Measurements from ENCODE around the gene AKAP6.

AKAP6 gene

DNA sequence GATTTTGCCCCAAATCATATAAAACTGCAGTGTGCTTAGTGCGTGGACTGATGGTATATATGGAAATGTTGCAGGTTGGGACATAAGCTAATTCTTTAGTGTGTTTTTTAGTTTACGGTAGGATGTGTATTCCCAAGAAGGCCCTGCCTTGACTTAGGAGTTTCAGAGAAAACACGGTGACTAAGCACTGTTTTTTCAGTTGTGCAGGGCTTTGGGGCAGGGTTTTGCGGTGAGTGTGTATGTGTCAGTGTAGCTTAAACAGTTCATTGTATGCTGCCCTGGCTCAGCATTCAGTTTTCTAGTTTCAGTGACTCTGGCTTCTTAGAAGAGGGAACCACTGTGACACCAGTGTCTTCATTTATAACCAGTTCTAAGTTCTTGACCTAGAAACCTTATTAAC, 101.2 kb downstream of the AKAP6 start:
- peaks cover 8% of the 10 kb centered on the region for H3K4me1 ChIP-seq (ENCODE audit: control insufficient read depth, insufficient read depth, low read length)
- H3K9me3 ChIP-seq (ENCODE audit: control insufficient read depth, low read length) = no peaks in the 10 kb centered on the region
- peak; percentile 65 for DNase-seq (ENCODE audit: low read depth)
- H3K36me3 ChIP-seq (ENCODE audit: control insufficient read depth, insufficient read depth, low read length, severe bottlenecking) = no peaks in the 10 kb centered on the region
- no peak overlapping the region for H3K4me3 ChIP-seq (ENCODE audit: low read length)
- H3K9ac ChIP-seq (ENCODE audit: low read length) = no peak overlapping the region
- H3K27me3 ChIP-seq (replicated peaks; ENCODE audit: control insufficient read depth, insufficient read depth, low read length) = no peaks in the 10 kb centered on the region

DNA sequence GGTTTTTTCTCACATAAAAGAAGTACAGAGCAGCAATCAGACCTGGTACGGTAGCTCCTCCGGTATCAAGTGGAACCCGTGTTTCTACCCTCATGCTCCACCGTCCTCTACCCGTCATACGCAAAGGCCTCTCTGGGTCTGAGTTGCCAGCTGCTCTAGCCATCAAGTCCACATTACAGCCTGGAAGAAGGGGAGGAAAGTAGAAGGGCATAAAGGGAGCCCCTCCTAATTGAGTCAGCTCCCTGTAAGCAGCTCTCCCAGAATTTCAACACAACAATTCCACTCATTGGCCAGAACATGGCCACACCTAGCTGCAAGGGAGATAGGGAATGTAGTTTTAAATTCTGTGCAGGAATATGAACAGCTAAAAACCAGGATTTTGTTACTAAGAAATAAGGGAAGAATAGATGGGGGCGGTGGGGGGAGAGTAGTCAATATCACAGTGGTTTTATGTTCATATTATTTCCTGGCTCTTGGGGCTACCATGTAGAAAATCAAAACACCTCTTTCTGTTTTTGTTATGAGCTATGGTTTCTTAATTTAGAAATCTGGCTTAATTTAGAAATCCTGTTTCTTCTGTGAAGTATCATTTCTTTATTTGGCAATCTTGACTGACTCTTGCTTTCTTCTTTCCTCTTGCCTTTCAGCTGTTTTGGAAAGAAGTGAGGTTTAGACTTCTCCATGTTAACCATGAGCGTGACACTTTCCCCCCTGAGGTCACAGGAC, 103.9 kb downstream of the AKAP6 start:
- Histone ChIP-seq H3K36me3 (ENCODE audit: control insufficient read depth, insufficient read depth, low read length, severe bottlenecking) (no peaks in the 10 kb centered on the region), H3K9ac (ENCODE audit: low read length) (no peak overlapping the region), H3K9me3 (ENCODE audit: control insufficient read depth, low read length) (no peaks in the 10 kb centered on the region), H3K4me3 (ENCODE audit: low read length) (no peak overlapping the region), H3K4me1 (ENCODE audit: control insufficient read depth, insufficient read depth, low read length) (peaks cover 8% of the 10 kb centered on the region), H3K27me3 (replicated peaks; ENCODE audit: control insufficient read depth, insufficient read depth, low read length) (no peaks in the 10 kb centered on the region)
- no peak for DNase-seq (ENCODE audit: low read depth)

DNA sequence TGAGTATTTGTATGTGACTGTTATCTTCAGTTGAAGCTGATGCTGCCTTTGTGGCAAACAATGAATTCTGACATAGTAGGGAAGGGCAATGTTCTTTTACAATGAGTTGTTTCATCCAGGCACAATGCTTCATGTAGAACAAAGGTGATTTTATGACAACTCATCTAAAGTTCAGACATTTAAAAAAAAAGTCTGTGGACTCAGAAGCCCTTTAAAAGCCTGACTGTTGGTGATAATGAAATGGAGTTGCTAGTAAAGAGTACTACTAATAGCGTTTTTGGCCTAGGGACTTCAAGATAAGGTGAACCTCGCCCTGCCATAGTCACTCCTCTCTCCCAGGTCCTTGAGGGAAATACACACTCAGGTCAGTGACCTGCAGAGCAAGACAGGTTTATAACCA, 105.1 kb downstream of the AKAP6 start:
- Histone ChIP-seq H3K4me1 (ENCODE audit: control insufficient read depth, insufficient read depth, low read length) (peaks cover 8% of the 10 kb centered on the region), H3K9me3 (ENCODE audit: control insufficient read depth, low read length) (no peaks in the 10 kb centered on the region), H3K4me3 (ENCODE audit: low read length) (no peak overlapping the region), H3K36me3 (ENCODE audit: control insufficient read depth, insufficient read depth, low read length, severe bottlenecking) (no peaks in the 10 kb centered on the region), H3K9ac (ENCODE audit: low read length) (no peak overlapping the region), H3K27me3 (replicated peaks; ENCODE audit: control insufficient read depth, insufficient read depth, low read length) (no peaks in the 10 kb centered on the region)
- DNase-seq (ENCODE audit: low read depth) = no peak

DNA sequence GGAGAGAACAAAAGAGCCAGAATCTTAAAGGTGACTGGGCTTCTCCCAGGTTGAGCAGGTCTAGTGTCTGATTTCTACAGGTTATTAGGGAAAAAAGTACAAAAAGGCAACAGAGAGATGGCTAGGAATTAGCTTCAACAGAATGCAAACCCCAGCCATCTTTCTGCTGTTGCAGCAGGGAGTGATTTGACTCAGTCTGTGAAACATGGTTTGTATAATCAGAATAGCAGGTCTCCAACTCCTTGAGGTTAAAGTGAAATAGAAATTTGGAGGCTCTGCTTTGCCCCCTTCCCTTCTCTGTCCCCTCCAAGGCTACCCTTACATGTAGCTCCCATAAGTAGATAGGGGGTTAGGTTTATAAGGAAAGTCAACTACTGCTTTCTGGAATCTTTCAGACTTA, 105.8 kb downstream of the AKAP6 start:
- H3K4me1 ChIP-seq (ENCODE audit: control insufficient read depth, insufficient read depth, low read length) = peaks cover 8% of the 10 kb centered on the region
- no peak overlapping the region for H3K4me3 ChIP-seq (ENCODE audit: low read length)
- no peaks in the 10 kb centered on the region for H3K9me3 ChIP-seq (ENCODE audit: control insufficient read depth, low read length)
- DNase-seq (ENCODE audit: low read depth) = no peak
- H3K9ac ChIP-seq (ENCODE audit: low read length) = no peak overlapping the region
- no peaks in the 10 kb centered on the region for H3K27me3 ChIP-seq (replicated peaks; ENCODE audit: control insufficient read depth, insufficient read depth, low read length)
- no peaks in the 10 kb centered on the region for H3K36me3 ChIP-seq (ENCODE audit: control insufficient read depth, insufficient read depth, low read length, severe bottlenecking)

DNA sequence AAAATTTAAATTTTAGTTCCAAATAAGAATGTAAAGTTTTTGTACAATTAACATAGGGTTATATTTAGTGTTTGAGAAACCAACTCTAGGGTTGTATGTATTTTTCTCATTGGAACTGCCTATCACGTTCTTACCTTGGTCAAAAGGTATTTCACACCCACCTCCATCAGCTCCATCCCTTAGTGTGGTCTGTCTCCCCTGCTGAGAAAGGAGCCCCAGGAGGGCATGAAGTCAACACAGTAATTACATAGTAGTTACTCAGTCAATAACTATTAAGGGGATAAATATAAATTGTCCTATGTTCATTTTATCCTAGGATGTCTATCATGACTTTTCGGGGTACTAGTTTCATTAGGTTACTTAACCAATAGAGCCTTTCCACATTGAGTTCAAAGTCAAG, 106.3 kb downstream of the AKAP6 start:
- Histone ChIP-seq H3K9ac (ENCODE audit: low read length) (no peak overlapping the region), H3K27me3 (replicated peaks; ENCODE audit: control insufficient read depth, insufficient read depth, low read length) (no peaks in the 10 kb centered on the region), H3K36me3 (ENCODE audit: control insufficient read depth, insufficient read depth, low read length, severe bottlenecking) (no peaks in the 10 kb centered on the region), H3K9me3 (ENCODE audit: control insufficient read depth, low read length) (no peaks in the 10 kb centered on the region), H3K4me1 (ENCODE audit: control insufficient read depth, insufficient read depth, low read length) (peaks cover 8% of the 10 kb centered on the region), H3K4me3 (ENCODE audit: low read length) (no peak overlapping the region)
- DNase-seq (ENCODE audit: low read depth) = no peak

DNA sequence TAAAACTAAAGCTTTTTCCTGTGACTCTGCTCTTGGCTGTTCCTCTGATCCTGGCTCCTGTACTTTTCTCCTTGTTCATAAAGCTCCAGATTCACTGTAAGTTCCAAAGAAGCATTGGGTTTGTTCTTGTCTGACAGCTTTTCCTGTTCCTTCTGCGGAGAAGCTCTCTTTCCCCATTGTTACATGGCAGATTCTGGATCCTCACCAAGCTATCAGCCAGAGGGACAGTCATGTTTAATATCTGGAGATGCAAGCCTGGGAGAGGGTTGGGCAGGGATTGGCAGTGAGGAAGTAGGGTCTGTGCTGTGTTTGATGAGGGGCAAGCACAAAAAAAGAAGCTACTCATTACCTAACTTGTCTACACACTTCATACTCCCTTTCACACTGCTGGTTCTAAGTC, 107.9 kb downstream of the AKAP6 start:
- Histone ChIP-seq H3K4me1 (ENCODE audit: control insufficient read depth, insufficient read depth, low read length) (peaks cover 8% of the 10 kb centered on the region), H3K27me3 (replicated peaks; ENCODE audit: control insufficient read depth, insufficient read depth, low read length) (no peaks in the 10 kb centered on the region), H3K9me3 (ENCODE audit: control insufficient read depth, low read length) (no peaks in the 10 kb centered on the region), H3K36me3 (ENCODE audit: control insufficient read depth, insufficient read depth, low read length, severe bottlenecking) (no peaks in the 10 kb centered on the region), H3K4me3 (ENCODE audit: low read length) (no peak overlapping the region), H3K9ac (ENCODE audit: low read length) (no peak overlapping the region)
- DNase-seq (ENCODE audit: low read depth) = no peak

DNA sequence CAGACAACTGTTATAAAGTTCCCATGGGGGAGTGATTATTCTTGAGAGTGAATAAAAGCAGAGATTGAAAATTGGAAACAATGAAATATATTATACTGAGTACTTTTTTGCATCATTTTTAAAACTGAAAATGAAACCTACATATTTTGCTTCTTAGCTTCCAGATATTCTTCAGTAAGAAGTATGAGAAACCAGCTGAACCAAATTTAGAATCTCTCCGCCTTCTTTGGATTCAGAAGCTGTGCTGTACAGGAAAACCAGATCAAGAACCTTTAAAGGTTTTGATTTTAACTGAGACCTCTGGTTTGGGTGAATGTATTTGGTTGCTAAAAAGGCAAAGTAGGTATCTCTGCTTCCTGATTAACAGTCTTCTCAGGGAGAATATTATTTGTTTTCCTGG, 109.4 kb downstream of the AKAP6 start:
- Histone ChIP-seq H3K9me3 (ENCODE audit: control insufficient read depth, low read length) (no peaks in the 10 kb centered on the region), H3K4me1 (ENCODE audit: control insufficient read depth, insufficient read depth, low read length) (peaks cover 2% of the 10 kb centered on the region), H3K36me3 (ENCODE audit: control insufficient read depth, insufficient read depth, low read length, severe bottlenecking) (no peaks in the 10 kb centered on the region), H3K4me3 (ENCODE audit: low read length) (no peak overlapping the region), H3K27me3 (replicated peaks; ENCODE audit: control insufficient read depth, insufficient read depth, low read length) (no peaks in the 10 kb centered on the region), H3K9ac (ENCODE audit: low read length) (no peak overlapping the region)
- DNase-seq (ENCODE audit: low read depth) = peak; percentile 51

DNA sequence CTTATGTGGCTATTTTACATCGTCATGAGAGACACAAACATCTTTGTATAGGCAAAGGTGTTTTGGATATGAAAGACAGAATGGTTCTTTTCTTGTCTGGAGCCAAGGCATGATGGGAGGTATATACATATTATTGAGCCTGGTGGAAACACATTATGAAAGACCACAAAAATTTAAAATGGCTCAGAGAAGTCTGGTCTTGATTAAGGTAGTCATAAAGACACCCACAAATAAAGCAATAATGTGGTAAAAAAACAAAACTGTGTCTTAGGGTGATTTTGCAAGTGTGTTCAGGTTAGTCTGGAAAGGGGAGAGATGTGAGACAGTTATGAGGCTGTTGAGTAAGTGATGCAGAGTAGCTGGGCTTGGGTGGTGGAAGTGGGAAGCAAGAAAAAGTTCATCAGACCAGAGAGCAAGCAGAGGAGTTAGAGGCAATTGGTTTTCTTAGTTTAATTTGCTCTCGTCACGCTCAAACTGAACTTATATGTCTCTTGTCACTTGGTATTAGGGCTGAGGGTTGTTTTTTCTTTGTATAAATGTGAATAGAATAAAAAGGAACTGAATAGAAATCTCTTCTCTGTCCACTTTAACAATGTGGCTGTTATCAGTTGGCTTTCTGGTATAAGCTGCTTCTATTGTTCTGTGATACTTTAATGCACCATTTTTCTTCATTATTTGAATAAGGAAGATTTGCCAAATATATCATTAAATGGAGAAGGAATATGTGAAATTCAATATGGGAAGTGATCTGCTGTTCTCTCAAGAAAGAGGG, 115.0 kb downstream of the AKAP6 start:
- Histone ChIP-seq H3K9me3 (ENCODE audit: control insufficient read depth, low read length) (no peaks in the 10 kb centered on the region), H3K4me1 (ENCODE audit: control insufficient read depth, insufficient read depth, low read length) (no peaks in the 10 kb centered on the region), H3K9ac (ENCODE audit: low read length) (no peak overlapping the region), H3K4me3 (ENCODE audit: low read length) (no peak overlapping the region), H3K27me3 (replicated peaks; ENCODE audit: control insufficient read depth, insufficient read depth, low read length) (no peaks in the 10 kb centered on the region), H3K36me3 (ENCODE audit: control insufficient read depth, insufficient read depth, low read length, severe bottlenecking) (no peaks in the 10 kb centered on the region)
- peak; percentile 13 for DNase-seq (ENCODE audit: low read depth)

DNA sequence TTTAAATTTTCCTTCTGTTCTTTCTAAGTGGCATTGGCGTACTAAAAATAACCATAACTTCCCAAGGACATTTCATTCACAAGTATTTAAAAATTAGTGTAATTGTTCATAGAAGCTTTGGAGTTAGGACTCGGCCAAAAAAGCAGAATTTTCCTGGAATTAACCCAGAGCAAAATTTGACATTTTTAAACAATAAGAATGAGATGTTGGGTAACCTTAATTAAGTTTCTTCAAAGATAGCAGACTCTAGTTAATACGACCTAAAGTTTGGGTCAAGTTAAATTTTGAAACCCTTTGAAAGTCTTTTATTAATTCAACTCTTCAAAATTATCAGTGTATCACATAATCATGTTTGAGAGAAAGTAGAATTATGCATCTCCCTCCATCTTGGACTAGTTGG, 118.3 kb downstream of the AKAP6 start:
- DNase-seq (ENCODE audit: low read depth) = no peak
- no peaks in the 10 kb centered on the region for H3K9me3 ChIP-seq (ENCODE audit: control insufficient read depth, low read length)
- peaks cover 5% of the 10 kb centered on the region for H3K4me1 ChIP-seq (ENCODE audit: control insufficient read depth, insufficient read depth, low read length)
- no peaks in the 10 kb centered on the region for H3K27me3 ChIP-seq (replicated peaks; ENCODE audit: control insufficient read depth, insufficient read depth, low read length)
- H3K9ac ChIP-seq (ENCODE audit: low read length) = no peak overlapping the region
- H3K4me3 ChIP-seq (ENCODE audit: low read length) = no peak overlapping the region
- no peaks in the 10 kb centered on the region for H3K36me3 ChIP-seq (ENCODE audit: control insufficient read depth, insufficient read depth, low read length, severe bottlenecking)

DNA sequence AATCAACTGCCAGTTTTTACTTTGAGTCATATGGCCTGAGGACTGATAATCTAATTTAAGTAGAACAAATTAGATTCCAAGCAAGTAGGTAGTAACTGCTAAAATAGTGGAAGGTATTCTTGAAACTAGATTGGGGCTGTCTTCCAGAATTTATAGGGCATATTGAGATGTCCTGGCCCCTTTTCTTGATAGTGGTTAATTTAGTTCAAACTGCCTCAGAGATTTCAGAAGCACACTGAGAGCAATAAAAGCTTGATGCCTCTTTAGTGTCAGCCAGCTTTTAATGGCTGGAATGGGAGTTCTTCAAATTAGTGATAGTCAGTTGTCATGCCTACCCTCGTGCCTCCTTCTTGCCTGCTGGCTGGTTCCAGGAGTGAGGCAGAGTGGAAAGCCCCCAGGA, 120.5 kb downstream of the AKAP6 start:
- peaks cover 11% of the 10 kb centered on the region for H3K4me1 ChIP-seq (ENCODE audit: control insufficient read depth, insufficient read depth, low read length)
- H3K27me3 ChIP-seq (replicated peaks; ENCODE audit: control insufficient read depth, insufficient read depth, low read length) = no peaks in the 10 kb centered on the region
- no peaks in the 10 kb centered on the region for H3K36me3 ChIP-seq (ENCODE audit: control insufficient read depth, insufficient read depth, low read length, severe bottlenecking)
- no peak overlapping the region for H3K9ac ChIP-seq (ENCODE audit: low read length)
- H3K9me3 ChIP-seq (ENCODE audit: control insufficient read depth, low read length) = no peaks in the 10 kb centered on the region
- DNase-seq (ENCODE audit: low read depth) = no peak
- H3K4me3 ChIP-seq (ENCODE audit: low read length) = no peak overlapping the region

DNA sequence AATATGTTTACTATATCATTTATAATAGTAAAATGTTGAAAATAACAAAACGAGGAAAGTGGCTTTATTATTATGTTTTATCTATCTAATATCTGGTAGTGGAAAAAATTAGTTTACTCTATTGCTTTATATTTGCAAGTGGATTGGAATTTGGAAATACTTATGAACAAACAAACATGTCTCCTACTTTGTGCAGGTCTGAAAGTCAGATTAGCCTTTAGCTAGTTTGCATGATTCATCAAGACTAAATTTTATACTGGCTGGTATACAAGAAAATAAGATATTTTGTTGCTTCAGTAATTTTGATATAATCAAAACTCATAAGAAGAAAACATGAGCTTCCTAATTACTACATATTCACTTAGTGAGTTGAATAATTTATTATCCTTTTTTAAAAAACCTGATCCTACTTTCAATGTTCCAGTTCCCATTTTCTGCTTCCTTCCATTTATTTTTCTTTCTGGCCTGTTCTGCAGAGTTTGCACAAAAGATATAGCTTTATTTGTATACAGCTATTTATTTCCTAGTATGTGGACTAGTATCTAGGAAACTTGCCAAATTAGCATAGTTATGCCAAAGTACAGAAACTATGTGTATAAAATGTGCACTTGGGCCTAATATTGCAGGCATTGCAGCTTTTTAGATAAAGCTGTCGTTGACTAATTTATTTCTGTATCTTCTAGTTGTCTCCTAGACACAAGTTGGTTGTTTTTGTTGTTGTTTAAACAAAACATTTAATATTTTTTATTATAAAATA, 122.0 kb downstream of the AKAP6 start:
- H3K9ac ChIP-seq (ENCODE audit: low read length) = no peak overlapping the region
- no peaks in the 10 kb centered on the region for H3K9me3 ChIP-seq (ENCODE audit: control insufficient read depth, low read length)
- H3K4me1 ChIP-seq (ENCODE audit: control insufficient read depth, insufficient read depth, low read length) = peaks cover 11% of the 10 kb centered on the region
- no peaks in the 10 kb centered on the region for H3K36me3 ChIP-seq (ENCODE audit: control insufficient read depth, insufficient read depth, low read length, severe bottlenecking)
- H3K27me3 ChIP-seq (replicated peaks; ENCODE audit: control insufficient read depth, insufficient read depth, low read length) = no peaks in the 10 kb centered on the region
- peak; percentile 57 for DNase-seq (ENCODE audit: low read depth)
- H3K4me3 ChIP-seq (ENCODE audit: low read length) = no peak overlapping the region

All from adipocyte (in vitro differentiated cells).